Activated CD4-positive, alpha-beta T cell treated with anti-CD3 and anti-CD28 coated beads, Interleukin-2, amount 50 U/mL, for 16 hours (primary cell): ENCODE measurements around the gene PNMA3.
"Not testable (repeated sequence)": the region's sequence is repeated elsewhere in the genome, so short reads cannot be mapped to it uniquely, and the experiment has no call there.

ENCODE experiments used
- DNase-seq: peaks from one replicate; pipeline ENCODE4 v3.0.0-alpha.2; 2020

Gene PNMA3

GRCh38 chrX:153074935-153075334, 18.7 kb downstream of the PNMA3 start:
- DNase-seq, result no peak

GRCh38 chrX:153075366-153075765, 19.1 kb downstream of the PNMA3 start:
- DNase-seq, result no peak

GRCh38 chrX:153077437-153078135, 21.3 kb downstream of the PNMA3 start:
- not testable (repeated sequence) for DNase-seq

GRCh38 chrX:153083238-153083923, 27.1 kb downstream of the PNMA3 start:
- not testable (repeated sequence) for DNase-seq

GRCh38 chrX:153102418-153102817, 46.1 kb downstream of the PNMA3 start:
- no peak for DNase-seq

- not testable (repeated sequence) for DNase-seq
These were observed 48.7 kb downstream of the PNMA3 start for GRCh38 chrX:153104959-153105358.

- not testable (repeated sequence) for DNase-seq
These were observed 50.0 kb downstream of the PNMA3 start for GRCh38 chrX:153106092-153106801.
